Measurements from ENCODE around the gene TWSG1. TPM values are rescaled to one million over a fixed set of nuclear protein-coding genes. Genes with fewer than 3 reads are reported as not detected.

Gene TWSG1
- total RNA-seq, 4 donors from 2014 or later: 10.7 to 45.2 (median 22.6) TPM

DNA sequence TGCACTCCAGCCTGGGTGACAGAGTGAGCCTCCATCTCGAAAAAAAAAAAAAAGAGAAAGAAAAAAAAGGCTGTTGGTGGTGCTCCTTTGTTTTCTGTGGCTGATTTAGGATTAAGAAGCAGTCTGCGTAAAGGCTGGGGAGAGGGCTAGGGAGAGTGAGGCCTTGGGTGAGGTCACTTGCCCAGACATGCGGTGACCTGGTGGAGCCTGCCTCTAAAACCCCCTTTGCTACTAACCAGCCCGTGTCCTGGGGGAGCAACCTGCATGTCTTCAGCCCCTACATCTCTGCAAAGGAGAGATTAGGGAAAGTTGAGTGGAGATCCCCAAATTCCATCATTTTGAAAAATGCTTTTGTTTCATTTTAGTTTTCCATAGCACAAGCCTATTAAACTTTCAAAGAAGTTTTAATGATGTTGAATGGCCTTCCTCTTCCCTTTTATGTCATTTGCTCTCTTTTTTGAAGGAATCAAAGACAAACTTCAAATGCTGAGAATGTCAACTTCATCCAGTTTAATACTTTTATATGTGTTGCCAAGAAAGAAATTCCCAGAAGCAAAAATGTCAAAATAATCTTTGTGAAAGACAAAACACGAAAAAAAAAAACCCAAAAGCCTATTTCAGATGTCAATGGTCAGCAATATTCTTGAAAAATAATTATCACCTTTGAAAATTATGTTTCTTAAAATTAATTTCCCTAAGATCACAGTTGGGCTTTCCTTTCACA, 101.8 kb downstream of the TWSG1 start:
- Histone ChIP-seq H3K4me3 (no peak overlapping the region), H3K27me3 (no peaks in the 10 kb centered on the region), H3K36me3 (no peaks in the 10 kb centered on the region), H3K4me1 (peaks cover 0 to 27% (median 3%) of the 10 kb centered on the region in 3 donors), H3K27ac (peak overlapping the region in 1 of 4 donors; percentile 3), H3K9me3 (no peaks in the 10 kb centered on the region)
- no peak for DNase-seq
- intact Hi-C loops (cut with DNase I): no loop called here
- WGBS, 2 donors: 44 to 52% methylated on average over 5 of the region's 5 CpGs
- TF ChIP-seq POLR2A (IDR thresholded peaks at IDR 0.05): no peak
- TF ChIP-seq, protein P1, sequence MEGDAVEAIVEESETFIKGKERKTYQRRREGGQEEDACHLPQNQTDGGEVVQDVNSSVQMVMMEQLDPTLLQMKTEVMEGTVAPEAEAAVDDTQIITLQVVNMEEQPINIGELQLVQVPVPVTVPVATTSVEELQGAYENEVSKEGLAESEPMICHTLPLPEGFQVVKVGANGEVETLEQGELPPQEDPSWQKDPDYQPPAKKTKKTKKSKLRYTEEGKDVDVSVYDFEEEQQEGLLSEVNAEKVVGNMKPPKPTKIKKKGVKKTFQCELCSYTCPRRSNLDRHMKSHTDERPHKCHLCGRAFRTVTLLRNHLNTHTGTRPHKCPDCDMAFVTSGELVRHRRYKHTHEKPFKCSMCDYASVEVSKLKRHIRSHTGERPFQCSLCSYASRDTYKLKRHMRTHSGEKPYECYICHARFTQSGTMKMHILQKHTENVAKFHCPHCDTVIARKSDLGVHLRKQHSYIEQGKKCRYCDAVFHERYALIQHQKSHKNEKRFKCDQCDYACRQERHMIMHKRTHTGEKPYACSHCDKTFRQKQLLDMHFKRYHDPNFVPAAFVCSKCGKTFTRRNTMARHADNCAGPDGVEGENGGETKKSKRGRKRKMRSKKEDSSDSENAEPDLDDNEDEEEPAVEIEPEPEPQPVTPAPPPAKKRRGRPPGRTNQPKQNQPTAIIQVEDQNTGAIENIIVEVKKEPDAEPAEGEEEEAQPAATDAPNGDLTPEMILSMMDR (IDR thresholded peaks at IDR 0.05): no peak

DNA sequence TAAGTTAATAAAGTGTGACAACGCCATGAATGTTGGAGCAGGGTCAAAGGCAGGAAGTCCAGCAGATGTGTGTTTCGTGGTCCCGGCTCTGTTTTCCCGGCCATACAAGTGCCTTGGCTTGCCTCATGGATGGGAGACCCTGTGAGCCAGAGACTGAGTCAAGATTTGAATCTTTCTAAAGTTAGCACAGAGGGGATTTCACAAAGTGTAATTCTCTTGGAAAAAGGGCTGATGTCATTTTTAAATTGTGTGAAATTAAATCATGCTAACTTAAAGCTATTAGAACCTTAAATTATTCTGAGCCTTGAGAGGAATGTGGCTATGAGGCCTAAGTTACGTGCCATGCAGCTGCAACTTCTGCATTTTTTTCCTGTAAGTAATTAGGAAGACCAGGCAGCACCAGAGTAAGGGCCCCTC, 102.5 kb downstream of the TWSG1 start:
- H3K36me3 ChIP-seq: no peaks in the 10 kb centered on the region
- H3K4me3 ChIP-seq: no peak overlapping the region
- H3K27ac ChIP-seq: peak overlapping the region in 1 of 4 donors; percentile 7
- DNase-seq: no peak
- no peaks in the 10 kb centered on the region for H3K27me3 ChIP-seq
- TF ChIP-seq POLR2A (IDR thresholded peaks at IDR 0.05): no peak
- TF ChIP-seq, protein P1 (IDR thresholded peaks at IDR 0.05): no peak
- intact Hi-C loops (cut with DNase I): no loop called here
- 28 to 65% methylated on average over 5 of the region's 5 CpGs for WGBS, 2 donors
- H3K4me1 ChIP-seq: peaks cover 0 to 27% (median 3%) of the 10 kb centered on the region in 3 donors
- no peaks in the 10 kb centered on the region for H3K9me3 ChIP-seq

GRCh38 chr18:9437672-9438071, 103.1 kb downstream of the TWSG1 start:
- Histone ChIP-seq H3K36me3 (no peaks in the 10 kb centered on the region), H3K27ac (peak overlapping the region in 1 of 4 donors; percentile 7), H3K4me3 (no peak overlapping the region), H3K9me3 (no peaks in the 10 kb centered on the region), H3K4me1 (peaks cover 0 to 27% (median 3%) of the 10 kb centered on the region in 3 donors), H3K27me3 (no peaks in the 10 kb centered on the region)
- intact Hi-C loops (cut with DNase I): no loop called here
- TF ChIP-seq, protein P1 (IDR thresholded peaks at IDR 0.05): no peak
- no peak for TF ChIP-seq POLR2A (IDR thresholded peaks at IDR 0.05)
- WGBS, 2 donors: 91 to 93% methylated on average over 4 of the region's 4 CpGs
- no peak for DNase-seq

GRCh38 chr18:9441061-9441460, 106.5 kb downstream of the TWSG1 start:
- Histone ChIP-seq H3K27me3 (no peaks in the 10 kb centered on the region), H3K4me1 (peaks cover 0 to 12% (median 1%) of the 10 kb centered on the region in 3 donors), H3K36me3 (no peaks in the 10 kb centered on the region), H3K27ac (no peak overlapping the region), H3K4me3 (no peak overlapping the region), H3K9me3 (no peaks in the 10 kb centered on the region)
- TF ChIP-seq, protein P1 (IDR thresholded peaks at IDR 0.05): no peak
- TF ChIP-seq POLR2A (IDR thresholded peaks at IDR 0.05): no peak
- 81 to 89% methylated on average over 3 of the region's 3 CpGs for WGBS, 2 donors
- intact Hi-C loops (cut with DNase I): no loop called here
- no peak for DNase-seq

DNA sequence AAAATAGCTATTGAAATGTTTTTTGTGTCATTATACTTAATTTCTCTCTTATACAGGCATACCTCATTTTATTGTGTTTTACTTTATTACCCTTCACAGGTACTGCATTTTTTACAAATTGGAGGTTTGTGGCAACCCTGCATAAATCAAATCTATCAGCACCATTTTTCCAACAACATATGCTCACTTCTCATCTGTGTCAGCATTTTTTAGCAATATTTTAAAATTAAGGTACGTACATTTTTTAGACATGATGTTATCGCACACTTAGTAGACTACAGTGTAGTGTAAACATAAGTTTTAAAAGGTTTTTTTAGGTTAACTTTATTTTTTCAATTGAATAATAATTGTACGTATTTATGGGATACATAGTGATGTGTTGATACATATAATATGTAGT, 110.0 kb downstream of the TWSG1 start:
- Histone ChIP-seq H3K9me3 (peaks cover 0 to 15% (median 10%) of the 10 kb centered on the region in 3 donors), H3K4me3 (no peak overlapping the region), H3K27ac (no peak overlapping the region), H3K27me3 (no peaks in the 10 kb centered on the region), H3K4me1 (no peaks in the 10 kb centered on the region), H3K36me3 (no peaks in the 10 kb centered on the region)
- no peak for TF ChIP-seq POLR2A (IDR thresholded peaks at IDR 0.05)
- WGBS, 2 donors: 90 to 95% methylated on average over 3 of the region's 3 CpGs
- DNase-seq: no peak
- intact Hi-C loops (cut with DNase I): no loop called here

All from esophagus squamous epithelium (tissue), 5 donors.